NB4 (cell line): Measurements from ENCODE around the gene GPC5.

Experiments used
- MAX ChIP-seq: IDR thresholded peaks from 2 replicates; pipeline ENCODE4 v1.6.1; 2011; ENCODE audit warnings: low read depth, low read length
- MYC ChIP-seq: IDR thresholded peaks from 2 replicates; pipeline ENCODE4 v1.6.1; 2011; ENCODE audit warnings: low read depth, low read length
- POLR2A ChIP-seq: IDR thresholded peaks from 2 replicates; pipeline ENCODE4 v1.6.1; 2011; ENCODE audit warnings: mild to moderate bottlenecking; ENCODE audit not compliant: insufficient read length; ENCODE audit errors: extremely low read depth
- TF ChIP-seq, protein P1 (sequence below): IDR thresholded peaks from one replicate; pipeline ENCODE4 v1.5.1; 2012; ENCODE audit warnings: low read depth, low read length

- TF ChIP-seq, protein P1, sequence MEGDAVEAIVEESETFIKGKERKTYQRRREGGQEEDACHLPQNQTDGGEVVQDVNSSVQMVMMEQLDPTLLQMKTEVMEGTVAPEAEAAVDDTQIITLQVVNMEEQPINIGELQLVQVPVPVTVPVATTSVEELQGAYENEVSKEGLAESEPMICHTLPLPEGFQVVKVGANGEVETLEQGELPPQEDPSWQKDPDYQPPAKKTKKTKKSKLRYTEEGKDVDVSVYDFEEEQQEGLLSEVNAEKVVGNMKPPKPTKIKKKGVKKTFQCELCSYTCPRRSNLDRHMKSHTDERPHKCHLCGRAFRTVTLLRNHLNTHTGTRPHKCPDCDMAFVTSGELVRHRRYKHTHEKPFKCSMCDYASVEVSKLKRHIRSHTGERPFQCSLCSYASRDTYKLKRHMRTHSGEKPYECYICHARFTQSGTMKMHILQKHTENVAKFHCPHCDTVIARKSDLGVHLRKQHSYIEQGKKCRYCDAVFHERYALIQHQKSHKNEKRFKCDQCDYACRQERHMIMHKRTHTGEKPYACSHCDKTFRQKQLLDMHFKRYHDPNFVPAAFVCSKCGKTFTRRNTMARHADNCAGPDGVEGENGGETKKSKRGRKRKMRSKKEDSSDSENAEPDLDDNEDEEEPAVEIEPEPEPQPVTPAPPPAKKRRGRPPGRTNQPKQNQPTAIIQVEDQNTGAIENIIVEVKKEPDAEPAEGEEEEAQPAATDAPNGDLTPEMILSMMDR, result no peak
- no peak for TF ChIP-seq POLR2A
- TF ChIP-seq MYC, result no peak
- TF ChIP-seq MAX, result no peak
Observed at GRCh38 chr13:91368101-91368500, 30.3 kb upstream of the GPC5 start.
